8988T (cell line): ENCODE data around the gene NCBP1.

Source experiments
- DNase-seq: peaks from one replicate; pipeline ENCODE4 v3.0.0; 2011

NCBP1 gene

DNA sequence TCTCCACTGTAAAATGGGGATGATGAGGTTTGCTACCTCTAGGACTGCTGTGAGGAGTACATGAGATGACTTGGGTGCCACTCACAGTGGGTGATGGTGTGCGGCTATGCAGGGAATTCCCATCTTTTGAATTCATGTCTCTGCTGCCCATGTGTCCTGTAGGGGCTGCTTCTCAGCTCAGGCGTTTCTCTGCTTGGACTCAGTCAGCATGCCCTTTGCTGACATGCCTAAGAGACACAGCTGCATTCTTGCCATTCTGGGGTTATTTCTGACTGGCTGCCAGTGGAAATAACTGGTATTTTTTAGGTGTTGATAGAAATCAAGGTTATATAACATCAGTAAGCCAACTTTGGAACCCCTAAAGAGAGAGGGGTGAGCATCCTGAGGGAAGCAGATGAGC lies 87.8 kb downstream of the NCBP1 start:
- DNase-seq, result no peak

DNA sequence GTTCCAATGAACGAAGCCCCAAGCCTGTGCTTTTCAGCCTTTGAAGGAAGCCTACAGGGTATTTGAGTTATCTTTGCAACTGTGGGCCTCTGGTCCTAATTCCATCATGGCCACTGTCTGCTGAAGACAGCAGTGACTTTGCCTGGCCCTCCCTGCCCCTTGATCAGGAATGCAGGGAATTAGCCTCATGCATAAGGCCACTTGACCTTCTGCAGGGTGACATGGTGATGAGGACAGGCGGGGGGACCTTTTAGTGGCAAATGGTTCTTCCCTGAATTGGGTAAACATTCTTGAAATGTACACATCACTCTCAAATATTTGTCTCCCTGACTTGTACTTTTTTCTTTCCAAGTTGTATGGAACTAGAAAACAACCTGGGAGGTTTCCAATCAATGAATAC lies 88.7 kb downstream of the NCBP1 start:
- DNase-seq, result no peak
